GM23338 (cell line): ENCODE results near the gene PTPRN2. TPM values are rescaled to one million over a fixed set of nuclear protein-coding genes. Genes with fewer than 3 reads are reported as not detected.

Experiments
- ATAC-seq: fragments of 200-7000 bp; cut with Tn5 transposase; 3 replicates; pipeline ENCODE4 v1.9.1; 2020
- DNase-seq: peaks from one replicate; pipeline ENCODE4 v3.0.0-alpha.2; 2015; ENCODE audit warnings: low spot score
- H2AFZ ChIP-seq: fragments of 200-600 bp; sonication (generic); 2 replicates; pipeline ENCODE4 v1.8.0; 2016; ENCODE audit warnings: antibody characterized with exemption, mild to moderate bottlenecking, moderate library complexity
- H3F3A ChIP-seq: fragments of 200-600 bp; sonication (generic); replicated peaks from 2 replicates; pipeline ENCODE4 v1.8.0; 2017; ENCODE audit warnings: antibody characterized with exemption, mixed run types, low read depth
- H3K27ac ChIP-seq: fragments of 200-600 bp; sonication (generic); 2 replicates; pipeline ENCODE4 v1.6.1; 2016; ENCODE audit warnings: low read depth
- H3K27me3 ChIP-seq: fragments of 200-600 bp; sonication (generic); 2 replicates; pipeline ENCODE4 v1.8.0; 2016; ENCODE audit warnings: mild to moderate bottlenecking, mixed run types, moderate library complexity; ENCODE audit not compliant: insufficient read depth
- H3K36me3 ChIP-seq: fragments of 200-600 bp; sonication (generic); 2 replicates; pipeline ENCODE4 v1.8.0; 2016; ENCODE audit warnings: mild to moderate bottlenecking; ENCODE audit not compliant: insufficient read depth
- H3K4me1 ChIP-seq: fragments of 200-600 bp; sonication (generic); 2 replicates; pipeline ENCODE4 v1.8.0; 2016; ENCODE audit warnings: mild to moderate bottlenecking, moderate library complexity; ENCODE audit not compliant: insufficient read depth
- H3K4me2 ChIP-seq: fragments of 200-600 bp; sonication (generic); 2 replicates; pipeline ENCODE4 v1.7.1; 2017; ENCODE audit warnings: mixed run types
- H3K4me3 ChIP-seq: fragments of 200-600 bp; sonication (generic); 2 replicates; pipeline ENCODE4 v1.6.1; 2016; ENCODE audit warnings: mixed run types
- H3K79me2 ChIP-seq: fragments of 200-600 bp; sonication (generic); replicated peaks from 2 replicates; pipeline ENCODE4 v1.8.0; 2017; ENCODE audit warnings: mild to moderate bottlenecking; ENCODE audit not compliant: insufficient read depth
- H3K9me2 ChIP-seq: fragments of 200-600 bp; sonication (generic); 2 replicates; pipeline ENCODE4 v1.8.0; 2017; ENCODE audit not compliant: insufficient read depth
- H4K20me1 ChIP-seq: fragments of 200-600 bp; sonication (generic); replicated peaks from 2 replicates; pipeline ENCODE4 v1.8.0; 2017; ENCODE audit warnings: mild to moderate bottlenecking; ENCODE audit not compliant: insufficient read depth
- H3K27ac Mint-ChIP-seq: 2 replicates; pipeline ENCODE4 v1.8.0; 2020; ENCODE audit warnings: inconsistent platforms, mild to moderate bottlenecking, moderate library complexity, mixed read lengths
- H3K27me3 Mint-ChIP-seq: 3 replicates; pipeline ENCODE4 v1.8.0; 2022; ENCODE audit warnings: low read depth, mild to moderate bottlenecking, moderate library complexity, mixed read lengths, inconsistent platforms; ENCODE audit not compliant: insufficient read depth, poor library complexity
- H3K36me3 Mint-ChIP-seq: 3 replicates; pipeline ENCODE4 v1.8.0; 2021; ENCODE audit warnings: low read depth, mild to moderate bottlenecking, inconsistent platforms, moderate library complexity, mixed read lengths
- H3K4me1 Mint-ChIP-seq: 3 replicates; pipeline ENCODE4 v1.8.0; 2020; ENCODE audit warnings: mild to moderate bottlenecking, inconsistent platforms, mixed read lengths
- H3K4me3 Mint-ChIP-seq: 3 replicates; pipeline ENCODE4 v1.8.0; 2021; ENCODE audit warnings: moderate library complexity, mild to moderate bottlenecking, inconsistent platforms, mixed read lengths
- H3K9me3 Mint-ChIP-seq: 3 replicates; pipeline ENCODE4 v1.8.0; 2020; ENCODE audit warnings: moderate library complexity, mild to moderate bottlenecking, inconsistent platforms, mixed read lengths
- CREB1 ChIP-seq: fragments of 250-450 bp; sonication (Bioruptor Pico); IDR thresholded peaks from 2 replicates; pipeline ENCODE4 v1.5.0; 2020; ENCODE audit warnings: low read depth, mild to moderate bottlenecking, moderate library complexity
- ETS1 ChIP-seq: IDR thresholded peaks from 2 replicates; pipeline ENCODE4 v1.6.1; 2016; ENCODE audit warnings: antibody characterized with exemption
- EZH2 ChIP-seq: fragments of 200-600 bp; sonication (generic); IDR thresholded peaks from one replicate; pipeline ENCODE4 v1.8.0; 2017; ENCODE audit warnings: antibody characterized with exemption, mild to moderate bottlenecking, low read depth; ENCODE audit not compliant: unreplicated experiment
- EZH2phosphoT487 ChIP-seq: fragments of 200-600 bp; sonication (generic); IDR thresholded peaks from one replicate; pipeline ENCODE4 v1.8.1; 2018; ENCODE audit warnings: antibody characterized with exemption; ENCODE audit not compliant: unreplicated experiment
- JUNB ChIP-seq: IDR thresholded peaks from one replicate; pipeline ENCODE4 v1.6.1; 2016; ENCODE audit warnings: antibody characterized with exemption; ENCODE audit not compliant: unreplicated experiment
- NANOG ChIP-seq: IDR thresholded peaks from 2 replicates; pipeline ENCODE4 v1.6.1; 2016; ENCODE audit warnings: antibody characterized with exemption, borderline replicate concordance
- POLR2AphosphoS5 ChIP-seq: IDR thresholded peaks from 2 replicates; pipeline ENCODE4 v1.6.1; 2016; ENCODE audit warnings: antibody characterized with exemption, low read depth
- REST ChIP-seq: IDR thresholded peaks from one replicate; pipeline ENCODE4 v1.6.1; 2018; ENCODE audit warnings: antibody characterized with exemption; ENCODE audit not compliant: unreplicated experiment
- STAT1 ChIP-seq: IDR thresholded peaks from one replicate; pipeline ENCODE4 v1.6.1; 2016; ENCODE audit warnings: antibody characterized with exemption; ENCODE audit not compliant: unreplicated experiment
- ZNF114 ChIP-seq: fragments of 250-450 bp; sonication (Bioruptor Pico); IDR thresholded peaks from 2 replicates; pipeline ENCODE4 v1.5.0; 2020; ENCODE audit warnings: mild to moderate bottlenecking, moderate library complexity
- ZNF331 ChIP-seq: fragments of 250-450 bp; sonication (Bioruptor Pico); IDR thresholded peaks from 2 replicates; pipeline ENCODE4 v1.5.0; 2020; ENCODE audit warnings: low read depth, mild to moderate bottlenecking, moderate library complexity
- ZNF462 ChIP-seq: fragments of 250-450 bp; sonication (Bioruptor Pico); IDR thresholded peaks from 2 replicates; pipeline ENCODE4 v1.5.0; 2020; ENCODE audit warnings: mild to moderate bottlenecking, moderate library complexity
- polyA plus RNA-seq: library from polyadenylated mRNA; unstranded; fragments of >200 nt; fragmentation: Nextera tagmentation; extraction: Ambion mirVana; gene quantifications from 2 replicates; pipeline ENCODE4 v1.2.1, GENCODE V29; 2016
- total RNA-seq: library from RNA; depleted of rRNA; stranded (reverse); fragments of >200 nt; shearing (Covaris generic); gene quantifications from 2 replicates; pipeline ENCODE4 v1.2.3, GENCODE V29; 2014
- TF ChIP-seq, protein P1 (sequence below), 2 experiments: fragments of 200-600 bp in 1 of 2; sonication (generic) in 1 of 2; conservative IDR thresholded peaks; 2 replicates each; pipeline versions ENCODE4 v1.5.1 to v1.6.1; 2016 to 2017; ENCODE audit warnings: antibody characterized with exemption in 2 of 2, low read depth in 2 of 2, mild to moderate bottlenecking in 2 of 2, moderate library complexity in 1 of 2

The PTPRN2 gene
- total and polyA plus RNA-seq, 2 experiments from 2014 or later = 0.87 to 4.0 TPM

DNA sequence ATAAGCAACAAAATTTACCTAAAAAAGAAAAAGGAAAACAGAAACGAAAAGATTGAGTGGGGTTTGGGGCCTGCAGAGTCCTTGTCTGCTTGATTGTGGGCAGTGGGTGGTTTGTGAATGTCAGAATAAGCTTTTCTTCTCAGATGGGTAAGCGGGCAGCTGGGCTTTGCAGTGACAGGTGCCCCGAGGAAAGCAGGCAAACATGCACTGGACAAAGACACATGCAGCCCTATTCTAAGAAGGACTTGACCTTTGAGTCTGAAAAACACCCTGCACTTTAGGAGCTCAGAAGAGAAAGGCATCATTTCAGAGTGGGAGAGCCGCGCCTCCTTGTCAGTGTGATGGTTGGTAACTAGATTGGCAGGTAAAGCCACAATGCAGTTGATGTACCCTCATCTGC lies 562.7 kb downstream of the PTPRN2 start:
- no peaks in the 10 kb centered on the region for H3K27me3 ChIP-seq
- no peak overlapping the region for H3K27ac Mint-ChIP-seq
- no peak for ATAC-seq

More for the DNA sequence above, 562.7 kb downstream of the PTPRN2 start:
- no peaks in the 10 kb centered on the region; the same call in 1 of the 2 replicates for H3K36me3 ChIP-seq
- no peaks in the 10 kb centered on the region for H3K79me2 ChIP-seq
- peaks cover 71% of the 10 kb centered on the region for H3K9me3 Mint-ChIP-seq
- no peaks in the 10 kb centered on the region for H3K4me1 ChIP-seq
- no peaks in the 10 kb centered on the region for H3K4me1 Mint-ChIP-seq
- no peak overlapping the region for H2AFZ ChIP-seq
- no peaks in the 10 kb centered on the region for H3K9me2 ChIP-seq
- no peaks in the 10 kb centered on the region for H3F3A ChIP-seq
- H3K27ac ChIP-seq = no peak overlapping the region
- no peak overlapping the region for H3K4me3 Mint-ChIP-seq
- H4K20me1 ChIP-seq = no peaks in the 10 kb centered on the region
- no peak for TF ChIP-seq NANOG
- no peak for TF ChIP-seq EZH2phosphoT487
- TF ChIP-seq ZNF462 (CRISPR knock-in tag) = no peak
- TF ChIP-seq POLR2AphosphoS5 = no peak
- TF ChIP-seq STAT1 = no peak
- TF ChIP-seq ZNF114 (CRISPR knock-in tag) = no peak
- TF ChIP-seq REST = no peak
- TF ChIP-seq JUNB = no peak
- no peak for TF ChIP-seq EZH2
- no peak for TF ChIP-seq ZNF331
- TF ChIP-seq, protein P1, sequence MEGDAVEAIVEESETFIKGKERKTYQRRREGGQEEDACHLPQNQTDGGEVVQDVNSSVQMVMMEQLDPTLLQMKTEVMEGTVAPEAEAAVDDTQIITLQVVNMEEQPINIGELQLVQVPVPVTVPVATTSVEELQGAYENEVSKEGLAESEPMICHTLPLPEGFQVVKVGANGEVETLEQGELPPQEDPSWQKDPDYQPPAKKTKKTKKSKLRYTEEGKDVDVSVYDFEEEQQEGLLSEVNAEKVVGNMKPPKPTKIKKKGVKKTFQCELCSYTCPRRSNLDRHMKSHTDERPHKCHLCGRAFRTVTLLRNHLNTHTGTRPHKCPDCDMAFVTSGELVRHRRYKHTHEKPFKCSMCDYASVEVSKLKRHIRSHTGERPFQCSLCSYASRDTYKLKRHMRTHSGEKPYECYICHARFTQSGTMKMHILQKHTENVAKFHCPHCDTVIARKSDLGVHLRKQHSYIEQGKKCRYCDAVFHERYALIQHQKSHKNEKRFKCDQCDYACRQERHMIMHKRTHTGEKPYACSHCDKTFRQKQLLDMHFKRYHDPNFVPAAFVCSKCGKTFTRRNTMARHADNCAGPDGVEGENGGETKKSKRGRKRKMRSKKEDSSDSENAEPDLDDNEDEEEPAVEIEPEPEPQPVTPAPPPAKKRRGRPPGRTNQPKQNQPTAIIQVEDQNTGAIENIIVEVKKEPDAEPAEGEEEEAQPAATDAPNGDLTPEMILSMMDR (conservative IDR thresholded peaks at IDR 0.05; ENCODE audit: low read depth in 2 of 2) = no peak
- TF ChIP-seq CREB1 (CRISPR knock-in tag) = no peak
- TF ChIP-seq ETS1 = no peak
- DNase-seq = no peak
- H3K4me3 ChIP-seq = no peak overlapping the region
- peaks cover 61% of the 10 kb centered on the region for H3K36me3 Mint-ChIP-seq
- no peak overlapping the region for H3K4me2 ChIP-seq
- peaks cover 16% of the 10 kb centered on the region for H3K27me3 Mint-ChIP-seq
